A549 (cell line): ENCODE results near the gene TMEM14A. TPM values are rescaled to one million over a fixed set of nuclear protein-coding genes. Genes with fewer than 3 reads are reported as not detected.

ENCODE experiments used
- ATAC-seq, 2 experiments: fragments of 200-7000 bp in 1 of 2; fragments of >200 bp in 1 of 2; cut with Nextera tagmentation in 1 of 2; cut with Tn5 transposase in 1 of 2; 3 replicates each; pipeline versions ENCODE4 v1.8.0 to v1.9.1; 2018 to 2020; ENCODE audit warnings: mild to moderate bottlenecking in 1 of 2, moderate library complexity in 1 of 2
- CTCF ChIA-PET: fragments of 300-600 bp; sonication (Branson Sonifier 250); formaldehyde crosslinking; extraction: SDS; loops from one replicate; lab custom pipeline; 2021; ENCODE audit warnings: antibody characterized with exemption, inconsistent platforms; lab: Yijun Ruan, JAX
- POLR2A ChIA-PET: fragments of 350-600 bp; formaldehyde crosslinking; extraction: SDS; loops from one replicate; lab custom pipeline; 2021; ENCODE audit warnings: antibody characterized with exemption, inconsistent platforms; lab: Yijun Ruan, JAX
- DNase-seq, 2 experiments: peaks; one replicate each; pipeline versions ENCODE4 v3.0.0 to v3.0.0-alpha.2; 2011 to 2016; ENCODE audit warnings: low read depth in 1 of 2, low spot score in 1 of 2
- FAIRE-seq: peaks from 2 replicates; lab custom pipeline; 2011; peaks lifted over from hg19 to GRCh38; lab: Jason Lieb, UNC
- H3K27ac ChIP-seq, 2 experiments: fragments of >200 bp; sonication (Bioruptor Twin); formaldehyde crosslinking; 3 replicates each; pipeline ENCODE4 v1.5.1; 2016 to 2017
- H3K4me1 ChIP-seq: fragments of >200 bp; sonication (Bioruptor Twin); formaldehyde crosslinking; 3 replicates; pipeline ENCODE4 v1.6.1; 2016
- H3K4me2 ChIP-seq: fragments of >200 bp; sonication (Bioruptor Twin); formaldehyde crosslinking; 3 replicates; pipeline ENCODE4 v1.6.1; 2016
- H3K4me3 ChIP-seq: fragments of >200 bp; sonication (Bioruptor Twin); formaldehyde crosslinking; 3 replicates; pipeline ENCODE4 v1.5.1; 2016
- H3K9me3 ChIP-seq: fragments of >200 bp; sonication (Bioruptor Twin); formaldehyde crosslinking; 3 replicates; pipeline ENCODE4 v1.6.1; 2016
- ATOH8 ChIP-seq: fragments of 250-450 bp; sonication (Bioruptor Pico); IDR thresholded peaks from 2 replicates; pipeline ENCODE4 v1.5.0; 2020; ENCODE audit warnings: low read depth, mild to moderate bottlenecking, moderate library complexity
- BCL3 ChIP-seq: fragments of >200 bp; sonication (Bioruptor Twin); formaldehyde crosslinking; IDR thresholded peaks from 3 replicates; pipeline ENCODE4 v1.6.1; 2016
- CBX2 ChIP-seq: fragments of 200-600 bp; sonication (generic); IDR thresholded peaks from 2 replicates; pipeline ENCODE4 v1.6.1; 2016; ENCODE audit warnings: low read depth, mild to moderate bottlenecking, borderline replicate concordance
- CHD4 ChIP-seq: fragments of 200-600 bp; sonication (generic); IDR thresholded peaks from 2 replicates; pipeline ENCODE4 v1.6.1; 2016; ENCODE audit warnings: antibody characterized with exemption, mild to moderate bottlenecking, borderline replicate concordance
- E2F6 ChIP-seq: IDR thresholded peaks from 2 replicates; pipeline ENCODE4 v1.6.1; 2012; ENCODE audit warnings: low read depth, borderline replicate concordance
- EHMT2 ChIP-seq: fragments of 200-600 bp; sonication (generic); IDR thresholded peaks from 2 replicates; pipeline ENCODE4 v1.6.1; 2016; ENCODE audit warnings: antibody characterized with exemption, low read depth, mild to moderate bottlenecking, moderate library complexity
- ESRRA ChIP-seq: fragments of 150-350 bp; IDR thresholded peaks from 2 replicates; pipeline ENCODE4 v1.6.1; 2014; ENCODE audit warnings: mild to moderate bottlenecking, low read length, borderline replicate concordance
- GATA3 ChIP-seq: IDR thresholded peaks from 2 replicates; pipeline ENCODE4 v1.6.1; 2012; ENCODE audit warnings: borderline replicate concordance
- HMGXB4 ChIP-seq: fragments of 250-450 bp; sonication (Bioruptor Pico); IDR thresholded peaks from 2 replicates; pipeline ENCODE4 v1.5.0; 2021; ENCODE audit warnings: mild to moderate bottlenecking, moderate library complexity, borderline replicate concordance
- HOXA7 ChIP-seq: fragments of 250-450 bp; sonication (Bioruptor Pico); IDR thresholded peaks from 2 replicates; pipeline ENCODE4 v1.5.0; 2020; ENCODE audit warnings: mild to moderate bottlenecking, moderate library complexity
- HOXB5 ChIP-seq: fragments of 250-450 bp; sonication (Bioruptor Pico); IDR thresholded peaks from 2 replicates; pipeline ENCODE4 v1.5.0; 2020; ENCODE audit warnings: mild to moderate bottlenecking, moderate library complexity
- JUN ChIP-seq, 2 experiments: fragments of >200 bp; sonication (Bioruptor Twin); formaldehyde crosslinking; IDR thresholded peaks; 2 replicates in 1 of 2; 3 replicates in 1 of 2; pipeline ENCODE4 v1.6.1; 2016 to 2017
- JUNB ChIP-seq: fragments of >200 bp; sonication (Bioruptor Twin); formaldehyde crosslinking; IDR thresholded peaks from 2 replicates; pipeline ENCODE4 v1.6.1; 2016
- KDM5A ChIP-seq: fragments of 200-600 bp; sonication (generic); IDR thresholded peaks from 2 replicates; pipeline ENCODE4 v1.6.1; 2016; ENCODE audit warnings: antibody characterized with exemption, mild to moderate bottlenecking
- MAX ChIP-seq: IDR thresholded peaks from 2 replicates; pipeline ENCODE4 v1.6.1; 2012
- MYC ChIP-seq: IDR thresholded peaks from 2 replicates; pipeline ENCODE4 v1.6.1; 2012; ENCODE audit warnings: mild to moderate bottlenecking, inconsistent platforms, low read length, improper control_type of control experiment, borderline replicate concordance
- NFE2L2 ChIP-seq: fragments of 150-350 bp; conservative IDR thresholded peaks from 2 replicates; pipeline ENCODE4 v1.6.1; 2014; ENCODE audit warnings: low read length
- PBX3 ChIP-seq: IDR thresholded peaks from 2 replicates; pipeline ENCODE4 v1.6.1; 2012
- PHF8 ChIP-seq: fragments of 200-600 bp; sonication (generic); IDR thresholded peaks from 2 replicates; pipeline ENCODE4 v1.6.1; 2016; ENCODE audit warnings: low read depth, mild to moderate bottlenecking, antibody characterized with exemption, moderate library complexity, borderline replicate concordance
- POLR2A ChIP-seq: IDR thresholded peaks from 2 replicates; pipeline ENCODE4 v1.6.1; 2012; ENCODE audit warnings: mild to moderate bottlenecking, low read length
- RAD21 ChIP-seq, 2 experiments: fragments of >200 bp in 1 of 2; sonication (Bioruptor Twin) in 1 of 2; formaldehyde crosslinking in 1 of 2; IDR thresholded peaks in 1 of 2; conservative IDR thresholded peaks in 1 of 2; 2 replicates in 1 of 2; 3 replicates in 1 of 2; pipeline ENCODE4 v1.6.1; 2012 to 2018; ENCODE audit warnings: inconsistent platforms in 1 of 2
- RARB ChIP-seq: fragments of 250-450 bp; sonication (Bioruptor Pico); IDR thresholded peaks from 2 replicates; pipeline ENCODE4 v1.8.0; 2021; ENCODE audit warnings: mild to moderate bottlenecking, moderate library complexity
- RCOR1 ChIP-seq: fragments of 150-350 bp; IDR thresholded peaks from 2 replicates; pipeline ENCODE4 v1.6.1; 2014; ENCODE audit warnings: antibody characterized with exemption, low read length, low read depth
- RFX5 ChIP-seq: fragments of 450-650 bp; IDR thresholded peaks from 2 replicates; pipeline ENCODE4 v1.7.1; 2014; ENCODE audit warnings: antibody characterized with exemption, mild to moderate bottlenecking, moderate library complexity
- TFCP2L1 ChIP-seq: fragments of 250-450 bp; sonication (Bioruptor Pico); IDR thresholded peaks from 2 replicates; pipeline ENCODE4 v1.5.0; 2021; ENCODE audit warnings: mild to moderate bottlenecking
- USF2 ChIP-seq: fragments of 450-650 bp; IDR thresholded peaks from 2 replicates; pipeline ENCODE4 v1.6.1; 2014; ENCODE audit warnings: antibody characterized with exemption
- ZFP36 ChIP-seq: fragments of 450-650 bp; IDR thresholded peaks from 2 replicates; pipeline ENCODE4 v1.6.1; 2014; ENCODE audit warnings: borderline replicate concordance; ENCODE audit not compliant: partially characterized antibody
- ZSCAN20 ChIP-seq: fragments of 250-450 bp; sonication (Bioruptor Pico); IDR thresholded peaks from 2 replicates; pipeline ENCODE4 v1.8.0; 2022; ENCODE audit warnings: mild to moderate bottlenecking, moderate library complexity
- WGBS: methylation state at CpG from one replicate; pipeline ENCODE4 v1.1.6; 2017; ENCODE audit errors: missing lambda C conversion rate; 5-methylcytosine and 5-hydroxymethylcytosine counted together
- polyA plus RNA-seq, 4 experiments: library from polyadenylated mRNA; depleted of rRNA in 3 of 4; stranded (reverse); fragments of >200 nt; fragmentation: RNase III in 1 of 4; extraction: RNeasy Plus Mini Kit Qiagen cat#74134 plus additional on column Dnase treatment in 1 of 4; gene quantifications; 2 replicates in 3 of 4; 3 replicates in 1 of 4; pipeline ENCODE4 v1.2.3, GENCODE V29; 2011 to 2017

Gene TMEM14A
- polyA plus RNA-seq, 2 of the 4 experiments (the other 2 are of a cell fraction), result 53.4 to 63.8 TPM

GRCh38 chr6:52622810-52623209 is 48.1 kb upstream of the TMEM14A start:
- Histone ChIP-seq H3K4me1 (no peaks in the 10 kb centered on the region), H3K27ac (no peak overlapping the region), H3K4me3 (no peak overlapping the region), H3K4me2 (no peak overlapping the region), H3K9me3 (no peaks in the 10 kb centered on the region)
- DNase-seq, result no peak
- ChIA-PET POLR2A (no interaction called here), CTCF (no interaction called here)
- whole genome bisulfite sequencing, result 84% methylated on average over 2 of the region's 2 CpGs
- no peak for FAIRE-seq
- ATAC-seq, result no peak
- TF ChIP-seq EHMT2 (no peak), E2F6 (no peak), RAD21 (conservative IDR thresholded peaks at IDR 0.05 in 1 of 2, IDR thresholded peaks at IDR 0.05 in 1 of 2) (no peak), BCL3 (no peak), HOXA7 (CRISPR knock-in tag) (no peak), MAX (no peak), USF2 (no peak), MYC (no peak), ESRRA (no peak), RARB (no peak), HMGXB4 (CRISPR knock-in tag) (no peak), HOXB5 (CRISPR knock-in tag) (no peak), RCOR1 (no peak), JUN (IDR thresholded peaks at IDR 0.05) (no peak), RFX5 (no peak), TFCP2L1 (no peak), PBX3 (no peak)

- TF ChIP-seq RARB (no peak), JUNB (no peak), NFE2L2 (no peak), BCL3 (no peak), MYC (no peak), KDM5A (no peak), PHF8 (no peak), CBX2 (no peak), ZFP36 (no peak), POLR2A (no peak), CHD4 (no peak), ATOH8 (CRISPR knock-in tag) (no peak), GATA3 (no peak), HOXA7 (CRISPR knock-in tag) (no peak), ZSCAN20 (no peak)
- Histone ChIP-seq H3K4me3 (no peak overlapping the region), H3K4me1 (no peaks in the 10 kb centered on the region), H3K9me3 (no peaks in the 10 kb centered on the region), H3K4me2 (no peak overlapping the region), H3K27ac (no peak overlapping the region)
- no peak for DNase-seq
- ChIA-PET CTCF (interaction anchor here (0.6 kb wide), 1 partner anchor 224 kb away, joined by 4 read pairs; no protein-coding TSS in a partner anchor), POLR2A (no interaction called here)
- no peak for ATAC-seq
- WGBS, result 92% methylated on average over 1 of the region's 1 CpG
- FAIRE-seq, result no peak
Observed at GRCh38 chr6:52632011-52632410, 38.9 kb upstream of the TMEM14A start.
